Right renal cortex interstitium (tissue), 3 donors: Measurements from ENCODE around the gene MYPOP. TPM values are rescaled to one million over a fixed set of nuclear protein-coding genes. Genes with fewer than 3 reads are reported as not detected.
A peak's percentile ranks its signal among the peaks of the same experiment; 100 is the strongest.

ENCODE experiments used
- DNase-seq, 3 donors: peaks; one replicate each; pipeline ENCODE4 v3.0.0-alpha.2; 2013; ENCODE audit warnings: low read depth in 3 of 3, low spot score in 2 of 3
- polyA plus RNA-seq, 3 donors: library from polyadenylated mRNA; unstranded; fragments of 120-200 nt; gene quantifications; one replicate each; pipeline ENCODE4 v1.2.1, GENCODE V29; 2013; ENCODE audit not compliant: insufficient read length in 3 of 3

Gene MYPOP, protein sequence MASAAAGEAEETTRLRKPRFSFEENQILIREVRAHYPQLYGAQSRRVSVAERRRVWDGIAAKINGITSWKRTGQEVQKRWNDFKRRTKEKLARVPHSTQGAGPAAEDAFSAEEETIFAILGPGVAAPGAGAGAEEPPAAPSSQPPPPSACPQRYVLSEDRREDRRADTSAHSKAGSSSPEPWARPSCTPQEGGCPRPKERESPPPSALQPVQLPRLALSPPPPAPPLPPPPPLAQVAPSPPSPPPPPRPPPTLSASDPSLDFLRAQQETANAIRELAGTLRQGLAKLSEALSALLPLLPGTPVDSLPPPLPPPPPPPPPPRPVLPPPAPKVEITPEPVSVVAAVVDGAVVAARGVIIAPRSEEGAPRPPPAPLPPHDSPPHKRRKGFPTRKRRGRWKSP
- polyA plus RNA-seq = 1 to 10 TPM; 2.8 to 3.8 (median 3.1) TPM

DNA sequence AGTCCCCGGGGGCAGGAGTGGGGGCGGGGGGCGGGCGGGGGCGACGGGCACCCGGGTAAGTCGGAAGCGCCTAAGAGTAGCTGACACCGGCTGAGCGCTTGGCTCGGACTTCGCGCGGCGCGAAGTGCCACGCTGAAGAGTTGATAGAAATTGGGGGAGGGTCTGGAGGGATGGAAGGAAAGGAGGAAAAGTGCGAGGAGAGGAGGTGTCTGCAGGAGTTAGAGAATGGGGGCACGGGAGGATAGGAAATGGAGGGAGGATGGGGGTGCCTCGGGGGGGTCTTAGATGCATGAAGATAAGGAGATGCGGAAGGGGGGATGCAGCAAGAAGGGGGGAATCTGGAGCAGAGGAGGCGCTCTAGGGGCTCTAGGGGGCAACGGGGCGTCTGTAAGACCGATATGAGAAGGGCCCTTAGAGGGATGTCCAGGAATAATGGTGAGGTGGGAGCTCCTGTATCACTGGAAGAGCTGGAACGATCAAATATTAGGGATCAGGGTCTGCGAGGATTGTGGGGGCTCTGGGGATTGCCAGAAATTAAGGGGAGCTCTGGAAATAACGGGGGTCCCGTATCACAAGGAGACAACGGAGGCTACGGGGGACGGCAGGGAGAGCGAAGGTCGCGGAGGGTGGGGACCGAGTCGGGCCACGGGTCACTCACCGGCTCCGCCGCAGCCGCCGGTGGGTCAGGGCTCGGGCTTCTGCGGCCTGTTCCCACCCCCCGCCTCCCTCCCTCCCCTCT lies at the start of gene MYPOP:
MYPOP (minus strand) TSS at position 702 of the 739 bp plus-strand sequence. CDS start 840 bp downstream, outside the sequence.
- no peak for DNase-seq

DNA sequence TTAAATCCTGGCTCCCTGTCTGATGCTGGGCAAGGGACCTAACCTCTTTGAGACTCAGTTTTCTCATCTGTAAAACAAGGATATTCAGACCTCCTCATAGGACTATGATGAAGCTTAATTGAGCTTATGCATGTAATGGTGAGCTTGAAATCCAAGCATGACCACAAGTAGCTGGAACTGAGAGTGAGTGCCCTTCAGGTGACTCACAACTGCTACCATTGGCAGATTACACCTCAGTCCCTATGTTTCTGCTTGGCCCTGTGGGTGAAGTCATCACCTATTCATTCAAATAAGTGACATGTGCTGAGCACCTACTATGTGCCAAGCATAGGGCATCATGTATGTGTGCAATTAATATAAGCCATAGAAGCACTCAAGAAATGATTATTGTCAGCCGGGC lies 45.5 kb upstream of the MYPOP start:
- DNase-seq = no peak

DNA sequence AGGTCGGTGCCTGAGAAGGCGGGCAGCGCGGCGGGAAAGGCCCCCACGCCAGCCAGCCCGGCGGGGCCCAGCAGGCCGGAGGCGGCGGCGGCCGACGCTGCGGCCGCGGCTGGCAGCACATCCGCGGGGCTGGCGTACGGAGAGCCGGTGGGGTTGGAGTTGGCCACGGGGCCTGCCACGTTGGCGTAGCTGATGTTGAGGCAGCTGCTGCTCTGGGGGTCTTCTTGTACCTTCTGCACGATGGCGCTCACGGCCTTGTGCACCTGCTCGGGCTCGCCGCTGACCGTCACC lies 38.0 kb upstream of the MYPOP start:
- DNase-seq = no peak

DNA sequence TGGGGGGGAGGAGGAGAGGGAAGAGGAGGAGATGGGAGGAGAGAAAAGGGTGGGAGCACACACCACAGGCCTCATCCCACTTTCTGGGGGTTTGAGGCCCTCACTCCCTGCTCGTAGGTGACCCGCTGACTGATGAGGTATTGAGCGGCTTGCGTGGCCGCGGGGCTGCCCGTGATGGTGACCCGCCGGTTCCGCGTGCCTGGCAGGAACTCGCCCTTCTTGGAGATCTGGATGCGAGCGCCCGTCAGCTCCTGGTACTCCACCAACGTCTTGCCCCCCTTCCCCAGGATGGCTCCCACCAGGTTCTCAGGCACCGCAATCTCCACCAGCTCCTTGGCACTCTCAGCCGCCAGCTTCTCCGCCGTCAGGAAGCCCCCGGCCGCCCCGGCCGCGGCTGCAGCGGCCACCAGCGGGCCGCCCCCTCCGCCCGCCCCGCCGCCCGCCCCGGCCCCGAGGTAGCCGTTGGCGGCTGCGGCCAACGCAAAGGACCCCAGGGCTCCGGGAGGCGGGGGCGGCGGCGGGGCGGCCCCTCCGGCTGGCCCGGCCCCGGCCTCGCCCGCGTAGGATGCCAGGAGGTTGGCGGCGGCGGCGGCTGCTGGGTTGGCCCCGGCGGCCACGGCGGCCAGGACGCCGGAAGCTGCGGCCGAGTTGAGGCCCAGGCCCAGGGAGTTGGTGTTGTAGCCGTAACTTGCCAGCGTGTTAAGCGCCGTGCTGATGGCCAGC lies 37.5 kb upstream of the MYPOP start:
- DNase-seq = no peak

DNA sequence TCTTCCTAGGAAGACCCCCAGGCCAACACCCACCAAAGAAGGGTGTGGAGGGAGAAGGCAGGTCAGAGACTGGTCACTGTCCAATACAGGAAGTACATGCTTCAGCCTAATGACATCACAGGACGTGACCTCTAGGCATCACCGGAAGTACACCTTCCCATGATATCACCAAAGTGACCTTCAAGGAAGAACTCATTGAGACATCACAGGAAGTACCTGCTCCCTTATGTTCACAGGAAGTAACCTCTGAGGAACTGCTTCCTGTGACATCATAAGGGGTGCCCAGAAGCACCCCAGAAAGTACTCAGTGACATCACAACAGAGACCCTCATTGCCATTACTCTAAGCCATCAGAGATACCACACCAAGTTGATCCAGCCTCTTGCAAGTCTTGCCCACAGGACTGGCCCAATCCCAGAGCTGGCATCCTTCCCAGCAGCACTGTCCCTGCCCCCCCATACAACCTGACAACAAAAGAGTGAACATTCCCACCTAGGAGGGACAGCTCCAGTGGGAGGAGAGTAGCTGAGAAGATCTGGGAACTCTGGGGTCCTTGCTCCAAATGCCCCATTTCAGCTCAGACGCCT lies 36.4 kb upstream of the MYPOP start:
- no peak for DNase-seq

DNA sequence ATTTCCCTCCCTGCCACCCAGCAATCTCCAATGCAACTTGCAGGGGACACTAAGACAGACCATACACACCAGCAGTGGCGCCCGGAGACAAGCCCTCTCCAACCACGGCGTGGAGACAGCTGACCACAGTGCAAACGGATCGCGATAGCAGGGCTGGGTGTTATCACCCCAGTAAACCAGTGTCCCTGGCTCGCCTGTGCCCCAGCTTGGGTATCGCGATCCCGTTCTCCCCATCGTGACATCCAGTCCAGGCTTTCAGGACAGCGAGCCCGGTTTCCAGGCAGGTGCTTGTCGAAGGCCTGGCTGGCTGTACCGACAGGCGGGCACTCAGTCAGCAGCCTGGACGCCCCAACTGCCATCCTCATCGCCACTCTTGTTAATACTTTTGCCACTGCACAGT lies 32.9 kb upstream of the MYPOP start:
- no peak for DNase-seq

DNA sequence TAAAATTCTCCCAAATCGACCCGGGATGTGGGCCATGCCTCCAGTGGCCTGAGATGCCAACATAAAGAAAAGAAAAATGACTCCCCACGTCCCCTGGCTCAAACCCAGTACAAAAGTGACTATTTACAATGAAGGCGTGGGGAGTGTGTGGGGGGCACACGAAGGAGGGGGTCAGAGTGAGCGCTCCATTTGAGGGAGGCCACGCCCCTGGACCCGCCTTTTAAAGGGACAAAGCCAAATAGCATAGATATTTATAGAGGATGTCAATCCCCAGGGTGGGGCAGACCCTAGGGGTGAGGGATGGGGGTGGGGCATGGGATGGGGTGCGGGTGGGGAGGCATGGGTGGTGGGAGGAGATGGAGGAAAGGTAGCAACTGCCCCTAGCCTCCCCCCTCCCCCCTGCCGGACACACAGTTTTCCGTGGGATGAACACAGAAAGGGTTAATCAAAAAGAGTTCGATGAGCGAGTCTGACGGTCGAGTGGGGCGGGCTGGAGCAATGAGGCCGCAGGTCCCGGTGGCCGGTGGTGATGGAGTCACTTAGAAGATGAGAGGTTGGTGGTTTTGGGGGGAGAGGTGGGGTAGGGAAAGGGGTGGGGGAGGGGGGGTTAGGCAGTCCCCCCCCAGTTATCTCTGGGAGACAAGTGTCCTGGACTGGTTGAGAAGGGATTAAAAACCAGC lies 32.3 kb upstream of the MYPOP start:
- no peak for DNase-seq

DNA sequence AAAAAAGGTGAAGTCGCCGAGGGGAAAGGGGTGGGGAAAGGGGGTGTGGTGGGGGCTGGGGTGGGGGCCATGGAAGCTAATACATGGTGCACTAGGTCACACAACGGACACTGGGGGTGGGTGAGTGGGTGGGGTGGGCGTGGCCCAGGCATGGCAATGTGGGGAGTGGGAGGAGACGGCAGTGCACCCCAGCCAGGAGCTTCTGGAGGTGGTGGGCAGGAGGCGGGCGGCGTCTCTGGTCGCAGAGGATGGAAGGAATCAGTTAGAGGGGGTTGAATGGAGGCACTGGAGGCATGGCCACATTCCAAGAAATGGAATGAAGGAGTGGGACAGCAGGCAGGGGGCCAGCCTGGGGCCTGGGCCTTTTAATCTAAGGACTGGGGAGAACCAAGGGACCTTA lies 31.3 kb upstream of the MYPOP start:
- DNase-seq = no peak

DNA sequence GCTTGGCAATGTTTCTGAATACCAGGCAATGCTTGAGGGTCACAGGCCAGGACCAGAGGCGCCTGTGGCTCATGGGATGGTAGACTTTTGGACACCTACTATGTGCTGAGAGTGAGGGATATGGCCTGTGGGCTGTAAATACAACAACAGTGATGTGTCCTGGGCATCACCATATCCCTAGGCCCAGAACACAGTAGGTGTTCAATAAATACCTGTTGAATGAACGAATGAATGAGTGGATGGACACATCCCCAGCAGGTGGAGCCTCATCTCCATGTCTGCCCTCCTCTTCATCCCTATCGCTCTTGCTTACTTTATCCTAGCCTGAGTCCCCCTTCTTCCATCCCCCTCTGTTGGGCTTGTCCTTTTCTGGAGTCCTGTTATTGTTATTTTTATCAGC lies 28.6 kb upstream of the MYPOP start:
- DNase-seq = no peak

DNA sequence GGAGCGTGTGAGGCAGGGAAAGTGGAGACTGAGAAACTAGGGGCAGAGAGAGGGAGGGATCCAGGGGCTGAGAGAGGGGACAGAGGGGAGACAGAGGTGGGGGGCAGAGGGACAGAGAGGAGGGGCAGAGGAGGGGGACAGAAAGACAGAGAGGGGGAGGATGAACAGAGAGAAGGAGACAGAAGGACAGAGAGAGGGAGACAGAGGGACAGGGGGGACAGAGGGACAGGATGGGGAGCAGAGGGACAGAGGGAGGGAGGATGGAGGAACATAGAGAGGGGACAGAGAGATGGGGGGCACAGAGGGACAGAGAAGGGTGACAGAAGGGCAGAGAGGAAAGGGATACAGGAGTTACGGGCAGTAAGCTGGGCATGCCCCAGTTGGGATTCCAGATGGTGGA lies 26.8 kb upstream of the MYPOP start:
- no peak for DNase-seq

DNA sequence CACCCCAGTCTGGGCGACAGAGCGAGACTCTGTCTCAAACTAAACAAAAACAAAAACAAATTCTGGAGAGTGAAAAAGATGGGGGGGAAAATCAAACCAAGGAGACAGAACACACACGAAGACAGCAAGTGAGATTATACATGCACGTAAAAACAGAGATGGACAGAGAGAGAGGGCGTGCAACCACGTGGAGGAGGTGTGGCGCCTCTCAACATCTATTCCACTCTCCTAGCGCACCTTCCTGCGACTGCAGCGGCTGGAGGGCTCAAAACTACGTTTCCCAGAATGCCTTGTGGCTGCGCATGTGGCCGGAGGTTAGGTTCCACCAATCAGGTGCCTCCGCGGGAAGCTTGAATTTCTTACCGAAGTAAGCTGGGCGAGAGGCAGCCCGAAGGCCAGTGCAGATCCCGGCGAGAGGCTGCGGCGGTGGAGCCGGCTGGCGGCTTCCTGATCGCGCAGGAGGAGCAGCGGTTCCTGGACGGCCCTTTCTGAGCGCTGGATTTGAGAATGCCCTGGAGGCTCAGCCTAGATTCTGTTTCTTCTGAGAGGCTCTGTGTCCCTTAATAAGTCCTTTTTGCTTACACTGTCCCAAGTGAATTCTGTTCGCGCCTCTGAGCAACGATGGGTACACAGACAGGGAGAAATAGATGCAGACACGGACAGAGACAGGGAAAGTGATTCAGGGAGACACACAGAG lies 25.3 kb upstream of the MYPOP start:
- DNase-seq = peak; percentile 71 to 81 (median 74)

DNA sequence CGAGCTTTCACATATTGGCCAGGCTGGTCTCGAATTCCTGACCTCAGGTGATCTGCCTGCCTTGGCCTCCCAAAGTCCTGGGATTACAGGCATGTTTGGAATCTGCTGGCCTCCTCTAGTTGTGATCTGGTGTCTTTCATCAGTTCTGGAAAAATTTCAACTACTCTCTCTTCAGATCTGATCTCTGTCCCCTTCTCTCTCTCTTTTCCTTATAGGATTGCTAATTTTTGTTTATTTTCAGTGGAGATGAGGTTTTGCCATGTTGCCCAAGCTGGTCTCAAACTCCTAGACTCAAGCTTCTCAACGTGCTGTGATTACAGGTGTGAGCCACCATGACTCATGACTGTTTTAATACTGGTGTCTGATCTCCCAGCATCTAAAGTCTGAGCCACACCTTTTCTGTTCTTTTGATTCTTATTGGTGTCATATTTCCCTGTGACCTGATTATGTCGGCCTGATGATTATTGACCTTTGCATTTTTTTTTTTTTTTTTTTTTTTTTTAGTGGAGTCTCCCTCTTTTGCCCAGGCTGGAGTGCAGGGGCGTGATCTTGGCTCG lies 22.6 kb upstream of the MYPOP start:
- no peak for DNase-seq

DNA sequence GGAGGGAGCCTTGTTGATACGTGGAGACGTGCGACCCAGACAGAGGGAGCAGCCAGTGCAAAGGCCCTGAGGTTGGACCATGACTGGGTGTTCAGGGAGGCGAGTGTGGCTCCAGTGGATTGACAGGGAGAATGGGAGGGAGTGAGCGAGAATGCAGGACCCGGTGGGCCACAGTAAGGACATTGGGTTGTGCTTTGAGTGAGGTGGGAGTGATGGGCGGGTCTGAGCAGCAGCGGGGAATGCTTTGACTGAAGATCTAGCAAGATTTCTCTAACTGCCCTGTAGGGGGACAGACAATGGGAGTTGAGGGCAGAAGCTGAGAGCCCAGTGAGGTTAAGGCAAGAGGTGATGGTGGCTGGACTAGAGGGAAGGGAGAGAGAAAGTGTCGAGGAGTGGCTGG lies 19.9 kb upstream of the MYPOP start:
- no peak for DNase-seq

DNA sequence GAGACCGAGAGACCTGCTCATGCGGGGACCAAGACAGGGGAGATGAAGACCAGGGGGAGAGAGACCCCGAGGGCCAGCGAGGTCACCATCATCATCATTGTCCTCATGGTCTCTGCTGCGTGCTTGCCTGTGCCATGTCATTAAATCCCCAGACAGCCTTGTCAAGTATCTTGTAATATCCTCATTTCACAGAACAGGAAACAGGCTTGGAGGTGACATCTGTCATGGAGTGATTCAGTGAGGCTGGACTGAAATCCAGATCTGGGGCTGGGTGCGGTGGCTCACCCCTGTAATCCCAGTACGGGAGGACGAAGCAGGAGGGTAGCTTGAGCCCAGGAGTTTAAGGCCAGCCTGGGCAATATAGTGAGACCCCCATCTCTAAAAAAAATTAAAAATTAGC lies 18.0 kb upstream of the MYPOP start:
- DNase-seq = no peak

DNA sequence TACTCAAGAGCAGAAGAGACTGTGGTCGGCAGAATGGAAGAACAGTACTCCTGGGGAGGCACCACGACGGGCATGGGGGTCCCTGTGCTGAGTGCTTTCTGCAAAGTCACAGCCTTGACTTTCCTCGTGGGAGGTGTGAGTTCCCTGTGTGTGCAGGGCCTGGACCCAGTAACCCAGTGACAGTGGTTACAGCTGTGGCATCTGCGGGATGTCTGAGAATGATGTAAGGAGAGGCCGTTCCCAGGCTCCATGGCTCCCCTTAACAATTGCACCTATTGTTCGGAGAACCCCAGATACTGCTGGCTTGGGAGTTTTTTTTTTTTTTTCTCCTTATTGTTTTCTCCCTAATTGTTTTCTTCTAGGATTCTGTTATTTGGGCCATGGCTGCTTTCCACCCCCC lies 17.3 kb upstream of the MYPOP start:
- no peak for DNase-seq

DNA sequence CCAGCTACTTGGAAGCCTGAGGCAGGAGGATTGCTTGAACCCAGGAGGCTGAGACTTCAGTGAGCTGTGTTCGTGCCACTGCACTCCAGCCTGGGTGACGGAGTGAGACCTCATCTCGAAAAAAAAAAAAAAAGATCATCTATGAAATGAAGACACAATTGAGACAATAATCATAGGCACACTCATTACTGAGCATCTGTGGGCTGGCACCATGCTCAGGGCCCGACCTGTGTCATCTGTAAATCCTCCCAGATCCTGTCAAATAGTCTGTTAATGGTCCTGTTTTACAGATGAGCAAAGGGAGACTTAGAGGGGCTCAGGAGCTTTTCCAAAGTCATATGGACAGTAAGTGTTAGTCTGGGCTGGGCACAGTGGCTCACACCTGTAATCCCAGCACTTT lies 16.3 kb upstream of the MYPOP start:
- DNase-seq = no peak

DNA sequence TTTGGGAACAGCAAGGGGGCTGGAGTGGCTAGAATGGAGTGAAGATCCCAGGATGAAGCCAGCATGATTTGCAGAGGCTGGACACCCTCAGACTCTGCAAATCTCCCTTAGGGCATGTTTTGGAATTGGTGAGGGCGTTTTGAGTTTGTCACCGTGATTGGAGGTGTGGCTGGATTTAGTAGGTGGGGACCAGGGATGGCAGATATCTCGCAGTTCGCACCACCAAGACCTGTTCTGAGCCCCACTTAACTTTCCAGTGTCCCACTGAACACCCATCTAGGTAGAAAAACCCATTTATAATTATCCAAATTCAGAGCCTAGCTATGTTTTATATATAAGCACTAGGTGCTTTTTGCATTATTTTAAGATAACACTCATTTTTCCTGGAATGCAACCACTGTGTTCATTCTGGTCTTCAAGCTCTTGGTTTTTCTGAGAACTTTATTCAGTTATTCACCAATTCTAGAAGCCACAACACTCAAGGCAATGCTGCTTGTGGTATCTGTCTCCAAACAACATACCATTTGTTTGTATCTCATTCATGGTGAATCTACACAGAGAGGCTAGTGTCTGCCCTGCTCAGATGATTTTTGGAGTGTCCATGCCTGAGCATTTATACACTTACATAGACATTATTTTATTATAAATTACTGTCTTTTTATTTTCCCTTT lies 15.1 kb upstream of the MYPOP start:
- no peak for DNase-seq

DNA sequence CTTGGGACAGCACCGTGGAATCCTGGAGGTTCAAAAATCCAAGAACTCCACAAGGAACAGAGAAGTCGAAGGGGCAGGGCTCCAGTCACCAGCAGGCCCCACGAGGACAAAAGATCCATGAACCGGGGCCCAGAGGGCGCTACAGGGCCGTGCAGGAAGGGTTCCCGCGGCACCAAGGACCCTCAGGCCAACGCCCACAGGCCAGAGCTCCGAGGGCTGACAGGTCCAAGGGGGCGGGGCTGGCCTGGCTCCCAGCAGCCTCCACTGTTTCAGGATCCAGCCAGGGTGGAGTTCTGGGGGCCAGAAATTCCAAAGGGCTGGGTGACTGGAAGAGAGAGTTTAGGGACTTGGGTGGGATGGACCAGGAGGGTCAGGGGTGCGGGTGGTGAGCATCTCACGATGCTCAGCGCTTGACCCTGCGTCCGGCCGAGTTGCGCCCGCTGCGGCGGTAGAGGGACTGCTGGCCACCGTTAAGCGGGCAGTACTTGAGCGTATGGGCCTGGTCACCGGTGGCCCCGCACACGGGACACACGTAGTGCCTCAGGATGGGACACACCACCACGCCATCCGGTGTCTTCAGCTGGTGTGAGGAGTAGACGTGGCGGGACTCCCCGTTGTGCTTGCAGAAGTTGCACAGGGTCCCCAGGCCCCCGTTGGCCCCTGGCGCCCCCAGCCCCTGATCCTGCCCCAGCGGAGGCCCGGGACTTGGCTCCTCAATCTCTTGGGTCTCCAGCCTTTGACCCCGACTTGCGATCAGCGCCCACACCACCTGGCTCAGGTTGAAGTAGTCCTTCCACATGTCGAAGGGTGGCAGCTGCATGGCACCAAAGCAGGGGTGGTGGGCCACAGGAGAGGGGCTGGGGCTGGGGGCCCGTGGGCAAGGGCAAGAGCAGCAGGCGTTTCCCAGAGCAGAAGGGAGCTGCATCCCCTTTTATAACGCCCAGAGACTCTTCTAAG lies 11.7 kb upstream of the MYPOP start, which contains the start of gene NANOS2:
NANOS2 (minus strand) TSS at position 905 of the 957 bp plus-strand sequence; CDS start at position 820, 85 bp downstream.
- no peak for DNase-seq
